Pons (tissue), 1 donor: Measurements from ENCODE around the gene DACT3.

Source experiments
- DNase-seq: peaks from one replicate; pipeline ENCODE4 v3.0.0-alpha.2; 2016; ENCODE audit warnings: low spot score

The DACT3 gene

DNA sequence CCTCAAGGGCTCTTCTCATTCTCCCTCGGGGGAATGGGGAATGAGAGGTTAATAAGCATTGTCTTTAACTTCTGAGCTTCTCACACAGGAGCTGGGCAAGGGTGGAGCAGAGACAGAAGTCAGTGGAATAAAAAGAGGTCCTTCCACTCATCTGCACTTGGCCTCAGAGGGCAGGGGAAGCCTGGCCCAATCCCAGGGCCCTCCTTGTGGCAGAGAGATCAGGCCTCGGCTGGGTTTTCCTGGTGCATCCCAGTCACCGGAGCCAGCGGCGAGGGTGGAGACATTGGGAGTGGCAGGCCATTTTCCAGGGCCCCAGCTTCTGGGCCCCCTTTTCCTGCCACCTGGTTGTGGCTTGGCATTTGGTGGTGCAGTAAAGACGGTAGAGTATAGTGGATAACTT is 49.2 kb downstream of the DACT3 start:
- DNase-seq = no peak

DNA sequence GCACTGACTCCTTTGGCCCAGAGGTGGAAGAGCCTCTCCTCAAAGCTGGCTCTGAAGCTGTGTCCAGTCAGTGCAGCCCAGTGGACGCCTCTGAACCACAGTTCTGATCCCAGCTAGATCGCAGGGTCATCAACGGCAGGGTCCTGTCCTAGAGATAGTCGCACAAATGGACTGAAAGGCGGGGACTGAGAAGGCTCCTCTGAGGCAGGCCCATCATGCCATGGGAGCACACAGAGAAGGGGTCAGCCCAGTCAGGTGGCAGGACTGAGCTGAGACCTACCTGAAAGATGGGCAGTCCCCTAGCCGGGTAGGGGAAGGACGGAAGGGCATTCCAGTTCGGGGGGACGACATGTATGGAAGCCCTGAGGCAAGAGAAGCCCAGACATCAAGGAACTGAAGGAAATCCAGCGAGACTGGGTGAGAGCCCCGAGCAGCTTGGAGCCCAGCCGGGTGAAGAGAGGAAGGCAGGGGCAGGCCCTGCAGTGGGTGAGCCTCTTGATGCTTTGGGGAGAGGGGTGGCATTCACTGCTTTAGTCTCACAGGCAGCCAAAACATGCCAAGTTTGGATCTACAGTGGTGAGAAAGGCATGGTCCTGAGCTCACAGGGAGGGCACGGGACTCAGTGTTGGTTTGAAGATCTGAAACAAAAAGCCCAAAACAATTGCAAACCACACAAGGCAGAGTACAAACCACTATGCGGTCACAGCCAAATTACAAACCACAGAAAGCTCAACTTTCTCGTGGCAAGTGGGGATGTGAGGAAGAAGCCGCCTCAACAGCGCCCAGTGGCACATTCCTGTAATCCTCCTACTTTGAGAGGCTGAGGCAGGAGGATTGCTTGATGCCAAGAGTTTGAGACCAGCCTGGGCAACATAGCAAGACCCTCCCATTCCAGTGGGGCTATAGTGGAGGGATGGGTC is 49.9 kb downstream of the DACT3 start:
- no peak for DNase-seq

DNA sequence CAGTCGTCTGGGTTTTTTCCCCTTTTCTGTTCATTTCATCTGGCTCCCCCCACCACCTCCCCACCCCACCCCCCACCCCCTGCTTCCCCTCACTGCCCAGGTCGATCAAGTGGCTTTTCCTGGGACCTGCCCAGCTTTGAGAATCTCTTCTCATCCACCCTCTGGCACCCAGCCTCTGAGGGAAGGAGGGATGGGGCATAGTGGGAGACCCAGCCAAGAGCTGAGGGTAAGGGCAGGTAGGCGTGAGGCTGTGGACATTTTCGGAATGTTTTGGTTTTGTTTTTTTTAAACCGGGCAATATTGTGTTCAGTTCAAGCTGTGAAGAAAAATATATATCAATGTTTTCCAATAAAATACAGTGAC is 50.6 kb downstream of the DACT3 start:
- DNase-seq = no peak

DNA sequence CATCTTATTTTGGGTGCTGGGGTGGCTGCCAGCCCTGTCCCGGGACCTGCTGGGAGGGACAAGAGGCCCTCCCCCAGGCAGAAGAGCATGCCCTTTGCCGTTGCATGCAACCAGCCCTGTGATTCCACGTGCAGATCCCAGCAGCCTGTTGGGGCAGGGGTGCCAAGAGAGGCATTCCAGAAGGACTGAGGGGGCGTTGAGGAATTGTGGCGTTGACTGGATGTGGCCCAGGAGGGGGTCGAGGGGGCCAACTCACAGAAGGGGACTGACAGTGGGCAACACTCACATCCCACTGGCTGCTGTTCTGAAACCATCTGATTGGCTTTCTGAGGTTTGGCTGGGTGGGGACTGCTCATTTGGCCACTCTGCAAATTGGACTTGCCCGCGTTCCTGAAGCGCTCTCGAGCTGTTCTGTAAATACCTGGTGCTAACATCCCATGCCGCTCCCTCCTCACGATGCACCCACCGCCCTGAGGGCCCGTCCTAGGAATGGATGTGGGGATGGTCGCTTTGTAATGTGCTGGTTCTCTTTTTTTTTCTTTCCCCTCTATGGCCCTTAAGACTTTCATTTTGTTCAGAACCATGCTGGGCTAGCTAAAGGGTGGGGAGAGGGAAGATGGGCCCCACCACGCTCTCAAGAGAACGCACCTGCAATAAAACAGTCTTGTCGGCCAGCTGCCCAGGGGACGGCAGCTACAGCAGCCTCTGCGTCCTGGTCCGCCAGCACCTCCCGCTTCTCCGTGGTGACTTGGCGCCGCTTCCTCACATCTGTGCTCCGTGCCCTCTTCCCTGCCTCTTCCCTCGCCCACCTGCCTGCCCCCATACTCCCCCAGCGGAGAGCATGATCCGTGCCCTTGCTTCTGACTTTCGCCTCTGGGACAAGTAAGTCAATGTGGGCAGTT is 51.2 kb downstream of the DACT3 start:
- DNase-seq = no peak

DNA sequence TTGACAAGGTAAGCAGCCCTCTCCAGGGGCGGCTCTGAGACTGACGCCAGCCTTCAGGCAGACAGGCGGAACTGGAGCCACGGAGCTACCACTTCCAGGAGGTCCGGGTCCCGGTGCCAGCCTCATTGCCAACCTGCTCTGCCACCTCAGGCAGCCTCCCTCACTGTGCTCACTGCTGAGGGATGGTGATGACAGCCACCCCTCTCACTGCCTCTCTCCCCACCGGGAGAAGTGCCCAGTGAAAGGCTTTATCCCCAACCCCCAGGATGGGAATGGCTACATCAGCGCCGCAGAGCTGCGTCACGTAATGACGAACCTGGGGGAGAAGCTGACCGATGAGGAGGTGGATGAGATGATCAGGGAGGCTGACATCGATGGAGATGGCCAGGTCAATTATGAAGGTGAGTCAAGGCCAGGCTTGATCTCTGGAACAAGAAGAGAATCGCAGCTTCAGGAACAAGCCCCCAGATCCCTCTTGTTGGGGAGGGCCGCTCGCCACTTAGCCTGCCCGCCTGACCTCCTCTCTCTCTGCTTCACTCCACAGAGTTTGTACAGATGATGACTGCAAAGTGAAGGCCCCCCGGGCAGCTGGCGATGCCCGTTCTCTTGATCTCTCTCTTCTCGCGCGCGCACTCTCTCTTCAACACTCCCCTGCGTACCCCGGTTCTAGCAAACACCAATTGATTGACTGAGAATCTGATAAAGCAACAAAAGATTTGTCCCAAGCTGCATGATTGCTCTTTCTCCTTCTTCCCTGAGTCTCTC is 52.2 kb downstream of the DACT3 start:
- DNase-seq = no peak

DNA sequence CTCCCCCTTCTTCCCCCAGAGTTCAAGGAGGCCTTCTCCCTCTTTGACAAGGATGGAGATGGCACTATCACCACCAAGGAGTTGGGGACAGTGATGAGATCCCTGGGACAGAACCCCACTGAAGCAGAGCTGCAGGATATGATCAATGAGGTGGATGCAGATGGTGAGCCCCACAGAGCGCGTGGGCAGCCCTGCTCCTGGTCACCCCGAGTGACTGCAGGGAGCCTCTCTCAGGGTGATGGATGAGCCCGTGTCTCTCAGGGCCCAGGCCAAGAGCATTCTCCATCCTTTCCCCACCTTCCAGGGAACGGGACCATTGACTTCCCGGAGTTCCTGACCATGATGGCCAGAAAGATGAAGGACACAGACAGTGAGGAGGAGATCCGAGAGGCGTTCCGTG is 52.8 kb downstream of the DACT3 start:
- no peak for DNase-seq

DNA sequence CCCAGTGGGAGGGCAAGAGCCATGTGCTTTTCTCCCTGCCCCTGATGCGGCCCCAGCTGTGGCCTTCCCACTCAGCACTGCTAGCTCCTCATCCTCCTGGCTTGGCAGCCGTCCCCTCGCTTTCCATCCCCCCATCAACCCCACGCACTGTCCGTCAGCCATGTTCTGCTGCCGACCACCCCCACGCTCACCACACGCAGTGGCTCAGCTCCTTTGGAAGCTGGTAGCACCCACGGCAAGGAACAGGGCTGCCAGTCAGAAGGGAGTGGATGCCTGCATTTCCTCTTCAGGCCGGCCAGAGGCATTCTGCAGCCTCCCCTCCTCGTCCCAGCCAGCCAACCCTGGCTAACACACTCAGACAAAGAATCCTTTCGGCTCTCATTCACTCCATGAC is 53.5 kb downstream of the DACT3 start:
- peak; percentile 74 for DNase-seq

DNA sequence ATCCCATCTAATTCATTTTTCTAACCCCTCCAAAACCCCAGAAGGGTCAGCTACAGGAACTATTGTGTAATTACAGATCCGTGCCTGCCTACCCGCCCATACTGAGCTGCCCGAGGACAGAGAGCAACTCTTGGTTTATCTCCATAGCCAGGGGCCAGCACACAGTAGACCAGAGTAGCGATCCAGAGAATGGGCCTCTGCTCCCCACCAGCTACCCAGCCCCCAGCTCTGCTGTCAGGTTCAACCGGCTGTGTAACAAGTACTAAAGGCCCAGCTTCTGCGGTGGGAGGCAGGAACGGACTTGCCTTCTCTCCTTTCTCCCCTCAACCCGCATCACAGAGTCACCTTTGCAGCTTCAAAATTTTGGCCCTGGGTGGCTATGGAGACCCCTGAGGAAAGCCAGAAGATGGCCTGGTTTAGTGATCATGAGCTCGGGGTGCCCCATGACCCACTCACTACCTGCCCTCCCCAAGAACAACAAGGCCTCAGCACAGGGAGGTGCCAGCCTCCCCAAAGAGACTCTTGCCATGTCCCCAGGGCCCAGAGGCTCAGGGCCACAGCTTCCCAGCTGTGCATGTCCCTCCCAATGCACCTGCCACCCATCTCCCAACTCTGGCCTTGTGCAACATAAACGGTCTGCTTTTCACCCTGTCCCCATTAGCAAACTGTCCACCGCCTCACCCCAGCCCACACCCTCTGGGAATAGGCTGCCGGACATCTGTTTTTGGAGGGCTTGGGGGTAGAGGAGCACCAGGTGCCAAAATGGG is 54.1 kb downstream of the DACT3 start:
- DNase-seq = no peak

DNA sequence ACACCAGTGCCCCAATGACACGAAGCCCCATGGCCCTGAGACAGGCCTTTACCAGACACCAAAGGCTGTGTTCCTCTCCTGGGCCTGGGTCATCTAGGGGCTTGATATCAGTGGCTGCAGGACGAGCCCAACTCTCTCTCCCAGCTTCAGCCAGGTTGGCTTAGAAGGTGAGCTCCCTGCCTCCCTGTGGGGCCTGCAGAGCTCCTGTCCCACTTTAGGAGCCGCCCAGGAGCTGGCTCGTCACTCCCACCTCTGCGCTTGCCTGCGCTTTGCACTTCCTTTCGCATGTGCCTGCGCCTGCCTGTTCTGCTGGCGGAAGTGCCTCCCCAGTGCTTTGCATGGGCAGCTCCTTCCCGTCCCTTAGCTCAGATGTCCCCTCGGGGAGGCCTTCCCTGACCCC is 55.0 kb downstream of the DACT3 start:
- no peak for DNase-seq

DNA sequence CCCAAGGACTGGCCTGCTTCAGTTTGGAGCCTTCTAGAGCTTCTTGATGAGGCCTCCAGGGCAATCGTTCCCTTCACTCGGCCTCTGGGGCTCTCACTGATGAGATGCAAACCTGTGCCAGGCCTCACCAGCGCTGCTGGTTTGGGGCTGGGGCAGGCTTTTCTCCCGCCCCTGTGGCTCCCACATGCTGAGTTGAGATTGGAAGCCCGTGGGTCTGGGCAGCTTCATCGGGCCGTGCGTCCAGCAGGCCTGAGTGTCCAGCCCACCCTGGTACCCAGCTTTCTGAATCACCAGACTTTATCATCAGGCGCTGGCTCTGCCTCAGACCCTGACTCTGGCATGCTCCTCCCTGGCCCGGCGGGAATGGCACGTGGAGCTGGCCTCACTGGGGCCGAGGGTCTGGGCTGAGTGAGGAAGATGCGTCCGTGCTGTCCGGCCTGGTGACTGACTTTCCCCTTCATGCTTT is 55.6 kb downstream of the DACT3 start:
- no peak for DNase-seq

DNA sequence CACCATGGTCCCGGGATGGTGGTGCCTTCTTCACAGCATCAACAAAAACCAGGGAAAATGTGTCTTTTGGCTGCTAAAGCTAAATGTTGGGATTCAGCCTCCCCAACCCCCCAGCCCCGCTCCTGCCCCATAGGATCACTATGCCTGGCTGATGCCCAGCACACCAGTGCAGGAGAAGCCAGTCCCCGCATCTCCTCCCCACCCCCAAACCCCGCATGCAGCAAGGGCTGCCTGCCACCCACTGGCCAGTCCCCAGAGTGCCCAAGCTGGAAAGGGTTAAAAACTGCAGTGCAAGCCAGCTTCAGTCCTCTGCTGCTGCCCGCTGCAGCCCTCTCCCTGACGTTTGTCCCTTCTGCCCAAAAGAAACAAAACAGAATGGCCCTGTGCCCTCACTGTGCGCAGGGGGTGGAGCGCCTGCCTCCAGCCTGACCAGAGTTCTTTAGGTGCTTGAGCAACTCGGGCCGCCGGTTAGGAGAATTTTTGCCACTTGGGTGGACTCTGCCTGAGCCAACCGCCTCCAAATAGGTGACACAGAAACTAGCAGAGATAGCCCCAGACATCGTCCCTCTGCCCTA is 56.1 kb downstream of the DACT3 start:
- peak; percentile 41 for DNase-seq

DNA sequence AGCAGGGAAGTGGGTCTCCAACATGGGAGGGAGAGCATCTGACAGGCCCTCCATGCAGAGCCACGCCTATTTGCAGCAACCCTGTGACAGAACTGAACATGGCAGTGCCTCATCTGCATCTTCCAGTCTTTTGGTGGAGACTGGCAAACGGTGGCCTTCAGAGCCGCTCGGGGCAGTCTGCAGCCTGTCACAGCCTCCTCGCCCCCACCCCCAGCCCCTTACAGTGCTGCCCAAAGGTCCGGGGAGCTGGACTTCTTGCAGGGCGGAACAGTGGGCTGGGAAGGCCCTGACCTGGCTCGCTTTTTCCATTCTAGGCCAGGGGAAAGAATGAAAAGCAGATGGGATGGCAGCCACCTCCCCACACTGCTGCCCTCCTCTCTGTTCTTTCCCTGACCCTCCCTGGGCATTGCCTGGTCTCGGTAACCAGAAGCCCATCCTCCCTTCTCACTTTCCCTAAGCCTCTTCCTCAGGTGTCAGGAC is 57.2 kb downstream of the DACT3 start:
- DNase-seq = peak; percentile 29

DNA sequence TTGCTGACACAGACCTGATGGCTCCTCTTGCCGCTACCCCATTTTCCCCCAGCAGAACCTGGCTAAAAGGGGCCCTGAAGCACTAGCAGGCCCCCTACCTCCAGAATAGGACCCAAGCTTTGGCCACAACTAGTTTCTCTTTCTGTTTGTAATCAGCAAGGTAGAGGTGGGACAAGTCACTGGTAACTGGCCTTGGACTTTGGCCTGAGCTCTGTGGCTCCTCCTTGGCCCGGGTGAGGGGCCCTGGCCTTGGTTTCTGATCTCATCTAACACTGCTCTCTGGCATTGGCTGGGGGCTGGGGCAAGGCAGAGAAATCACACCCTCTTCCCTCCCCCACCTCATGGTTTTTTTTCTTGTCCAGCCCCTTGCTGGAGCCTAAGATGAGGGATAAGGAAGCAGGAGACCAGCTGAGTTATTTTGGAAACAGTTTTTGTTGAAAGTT is 57.8 kb downstream of the DACT3 start:
- DNase-seq = no peak

DNA sequence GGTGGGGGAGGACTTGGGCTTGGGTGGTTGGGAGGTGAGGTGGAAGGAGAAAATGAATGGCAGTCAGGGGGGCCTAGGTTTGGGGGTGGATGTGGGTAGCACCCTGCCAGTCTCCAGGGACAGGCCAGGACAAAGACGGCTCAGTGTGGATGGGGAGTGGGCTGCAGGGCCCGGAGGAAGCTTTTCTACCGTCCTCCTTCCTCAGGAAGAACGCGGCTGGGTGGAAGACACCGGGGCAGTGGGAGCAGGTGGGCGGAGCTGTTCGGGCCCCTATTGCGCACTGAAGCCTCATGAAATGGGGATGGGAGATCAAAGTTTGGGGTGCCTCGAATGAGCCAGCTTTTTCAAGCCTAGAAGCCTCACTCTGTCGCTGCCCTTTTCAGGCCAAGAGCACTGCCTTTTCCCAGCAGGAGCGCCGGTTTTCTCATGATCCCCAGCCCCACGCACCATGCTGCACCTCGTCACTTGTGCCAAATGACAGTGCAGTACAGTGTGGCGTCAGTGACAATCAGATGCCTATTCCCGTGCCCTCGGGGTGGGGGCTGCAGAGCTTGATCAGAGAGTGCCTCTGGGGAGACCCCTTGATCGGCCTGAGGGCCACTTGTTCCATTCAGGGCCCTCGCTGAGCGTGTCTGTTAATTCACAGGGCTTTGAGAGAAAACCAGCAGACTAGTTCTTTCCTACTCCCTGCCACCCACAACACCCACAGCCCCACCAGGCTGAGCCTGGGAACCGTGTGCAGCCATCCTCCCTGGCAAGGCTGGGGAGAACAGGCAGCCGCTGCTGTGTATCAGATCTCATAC is 58.4 kb downstream of the DACT3 start:
- DNase-seq = peak; percentile 56

DNA sequence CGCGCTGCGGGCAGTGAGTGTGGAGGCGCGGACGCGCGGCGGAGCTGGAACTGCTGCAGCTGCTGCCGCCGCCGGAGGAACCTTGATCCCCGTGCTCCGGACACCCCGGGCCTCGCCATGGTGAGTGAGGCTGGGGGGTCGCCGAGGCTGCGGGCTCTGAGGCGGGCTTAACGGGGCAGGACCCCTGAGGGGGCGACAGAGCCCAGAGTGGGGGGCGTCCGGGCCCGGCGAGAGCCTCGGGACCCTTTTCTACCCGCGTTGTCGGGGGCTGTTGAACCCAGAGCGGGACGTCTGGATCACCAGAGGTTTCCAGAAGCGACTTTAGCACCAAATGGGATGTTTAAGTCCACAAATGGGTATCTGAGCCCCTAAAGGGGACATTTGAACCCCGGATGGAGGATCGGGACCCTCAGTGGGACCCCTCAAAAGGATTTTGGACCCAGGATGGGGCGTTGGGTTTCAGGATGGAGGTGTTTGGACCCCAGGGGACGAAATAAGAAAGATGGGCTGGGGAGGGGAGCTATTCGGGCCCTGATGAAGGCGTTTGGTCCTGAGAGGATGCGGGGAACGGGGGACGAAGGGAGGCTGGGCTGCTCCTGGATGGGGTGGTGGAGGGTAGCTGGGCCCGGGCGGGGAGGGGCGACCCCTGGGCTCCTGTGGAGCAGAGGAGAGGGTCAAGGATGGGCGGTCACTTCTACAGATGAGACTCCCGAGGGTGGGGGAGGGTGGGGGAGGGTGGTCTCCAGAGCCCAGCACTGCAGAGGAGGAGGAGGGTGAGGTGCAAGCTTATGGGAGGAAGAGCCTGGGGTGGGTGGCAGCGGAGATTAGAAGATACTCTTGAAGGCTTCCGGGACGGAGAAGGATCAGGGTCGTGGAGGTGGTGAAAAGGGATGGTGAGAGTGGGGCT is 59.4 kb downstream of the DACT3 start, which contains the start of gene CALM3:
TSS of gene CALM3 (plus strand) at position 13 of the 907 bp plus-strand sequence. CDS start at position 118, 105 bp downstream.
- DNase-seq = no peak

DNA sequence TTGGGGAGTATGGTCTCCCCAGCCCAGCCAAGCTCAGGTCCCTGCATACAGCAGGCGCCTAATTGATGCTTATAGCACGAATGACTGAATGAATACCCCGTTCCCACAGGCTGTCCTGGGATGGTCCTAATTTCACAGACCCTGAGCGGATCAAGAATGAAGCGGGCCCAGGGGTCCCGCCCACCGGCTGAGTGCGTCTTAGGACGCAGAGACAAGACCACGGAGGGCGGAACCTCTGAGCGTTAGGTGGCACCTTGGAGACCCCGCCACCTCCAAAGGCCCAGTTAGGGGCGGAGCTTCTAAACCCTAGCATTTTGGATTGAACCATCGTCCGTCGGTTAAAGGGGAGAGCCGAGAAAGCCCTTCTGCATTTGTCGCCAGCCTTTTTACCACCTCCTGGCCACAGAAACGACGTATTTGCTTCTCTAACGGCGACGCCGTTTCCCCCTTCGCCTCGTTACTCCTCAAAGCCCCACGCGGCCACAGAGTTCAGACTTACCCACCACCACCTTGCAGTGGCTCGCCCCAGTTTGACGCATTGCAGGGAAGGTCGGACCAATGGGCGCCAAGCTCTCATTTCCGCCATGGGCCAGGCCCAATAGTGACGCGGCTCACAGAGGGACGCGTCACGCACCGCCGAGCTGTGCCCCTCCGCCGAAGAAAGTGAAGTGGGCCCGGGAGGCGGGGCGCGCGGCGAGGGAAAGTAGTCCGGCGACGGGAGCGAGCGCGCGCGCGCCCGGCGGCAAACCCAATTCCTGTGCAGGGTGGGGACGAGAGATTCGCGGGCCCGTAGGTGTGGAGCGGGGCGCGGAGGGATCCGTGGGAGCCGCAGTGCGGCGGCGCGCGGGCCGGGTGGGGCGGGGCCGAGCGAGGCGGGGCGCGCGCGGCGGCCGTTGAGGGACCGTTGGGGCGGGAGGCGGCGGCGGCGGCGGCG is 60.3 kb downstream of the DACT3 start:
- peak; percentile 94 for DNase-seq

DNA sequence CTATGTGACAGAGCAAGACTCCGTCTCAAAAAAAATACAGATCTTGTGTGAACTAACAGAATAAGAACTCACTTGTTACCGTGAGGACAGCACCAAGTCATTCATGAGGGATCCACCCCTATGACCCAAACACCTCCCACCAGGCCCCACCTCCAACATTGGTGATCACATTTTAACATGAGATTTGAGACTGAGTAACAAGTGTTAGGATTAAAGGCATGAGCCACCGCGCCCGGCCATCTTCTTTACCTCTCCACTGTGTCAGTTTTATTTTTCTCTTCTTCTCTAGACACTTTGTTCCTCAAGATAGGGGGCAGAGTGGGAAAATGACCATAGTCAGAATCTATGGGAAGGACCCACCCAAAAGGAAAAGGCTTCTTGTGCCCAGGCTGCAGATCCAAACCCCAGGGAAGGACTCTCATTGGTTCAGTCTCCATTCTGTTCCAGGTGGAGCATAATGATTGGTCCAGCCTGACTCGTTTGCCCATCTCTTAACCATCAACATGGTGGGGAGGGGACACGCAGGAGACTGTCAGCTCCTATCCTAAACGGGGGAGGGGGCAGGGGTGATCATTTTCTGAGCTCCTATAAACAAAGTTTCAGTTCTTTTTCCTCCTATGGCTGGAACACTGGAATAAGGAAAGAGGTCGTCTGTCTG is 61.1 kb downstream of the DACT3 start:
- no peak for DNase-seq
